ENCODE results near the gene ASAP2. TPM values are rescaled to one million over a fixed set of nuclear protein-coding genes. Genes with fewer than 3 reads are reported as not detected.

Gene ASAP2
- total and polyA plus RNA-seq, 9 of the 15 experiments (the other 6 are each of a cell fraction or from before 2014, with no cell fraction given), result 0.06 to 4.3 (median 3.1) TPM

- TF ChIP-seq ARID4B (CRISPR knock-in tag; IDR thresholded peaks at IDR 0.05) (no peak), ZNF318 (IDR thresholded peaks at IDR 0.05; ENCODE audit: borderline replicate concordance in 1 of 2, low read depth in 1 of 2) (peak in 1 of 2 experiments; percentile 50; a peak in 1 of 4 replicates), HMBOX1 (IDR thresholded peaks at IDR 0.05) (peak; percentile 73), ARID1B (IDR thresholded peaks at IDR 0.05) (peak; percentile 73), E2F8 (IDR thresholded peaks at IDR 0.05; ENCODE audit: low read depth, partially characterized antibody) (no peak)
These were observed 36.0 kb upstream of the ASAP2 start (continued) for GRCh38 chr2:9170458-9171130.
